Neural progenitor cell (in vitro differentiated cells): ENCODE data around the gene MYH10.

Experiments
- CTCF ChIP-seq: fragments of 200-600 bp; sonication (generic); IDR thresholded peaks from 2 replicates; pipeline ENCODE4 v1.5.1; 2017; ENCODE audit warnings: antibody characterized with exemption, mild to moderate bottlenecking
- EZH2 ChIP-seq: fragments of 200-600 bp; sonication (generic); IDR thresholded peaks from 2 replicates; pipeline ENCODE4 v1.6.1; 2017; ENCODE audit warnings: antibody characterized with exemption, mild to moderate bottlenecking, moderate library complexity
- EZH2phosphoT487 ChIP-seq: fragments of 200-600 bp; sonication (generic); IDR thresholded peaks from 2 replicates; pipeline ENCODE4 v1.6.1; 2017; ENCODE audit warnings: antibody characterized with exemption

GRCh38 chr17:8574687-8575086, 55.8 kb downstream of the MYH10 start:
- TF ChIP-seq CTCF (peak; percentile 14), EZH2 (no peak), EZH2phosphoT487 (no peak)
